ENCODE measurements around the gene GALNT17.
"Not testable (repeated sequence)": the region's sequence is repeated elsewhere in the genome, so short reads cannot be mapped to it uniquely, and the experiment has no call there.

Gene GALNT17

GRCh38 chr7:71191771-71192170 lies 59.8 kb downstream of the GALNT17 start:
- TF ChIP-seq, protein P1, sequence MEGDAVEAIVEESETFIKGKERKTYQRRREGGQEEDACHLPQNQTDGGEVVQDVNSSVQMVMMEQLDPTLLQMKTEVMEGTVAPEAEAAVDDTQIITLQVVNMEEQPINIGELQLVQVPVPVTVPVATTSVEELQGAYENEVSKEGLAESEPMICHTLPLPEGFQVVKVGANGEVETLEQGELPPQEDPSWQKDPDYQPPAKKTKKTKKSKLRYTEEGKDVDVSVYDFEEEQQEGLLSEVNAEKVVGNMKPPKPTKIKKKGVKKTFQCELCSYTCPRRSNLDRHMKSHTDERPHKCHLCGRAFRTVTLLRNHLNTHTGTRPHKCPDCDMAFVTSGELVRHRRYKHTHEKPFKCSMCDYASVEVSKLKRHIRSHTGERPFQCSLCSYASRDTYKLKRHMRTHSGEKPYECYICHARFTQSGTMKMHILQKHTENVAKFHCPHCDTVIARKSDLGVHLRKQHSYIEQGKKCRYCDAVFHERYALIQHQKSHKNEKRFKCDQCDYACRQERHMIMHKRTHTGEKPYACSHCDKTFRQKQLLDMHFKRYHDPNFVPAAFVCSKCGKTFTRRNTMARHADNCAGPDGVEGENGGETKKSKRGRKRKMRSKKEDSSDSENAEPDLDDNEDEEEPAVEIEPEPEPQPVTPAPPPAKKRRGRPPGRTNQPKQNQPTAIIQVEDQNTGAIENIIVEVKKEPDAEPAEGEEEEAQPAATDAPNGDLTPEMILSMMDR (conservative IDR thresholded peaks at IDR 0.05): no peak
- no peak overlapping the region for H3K27ac ChIP-seq

DNA sequence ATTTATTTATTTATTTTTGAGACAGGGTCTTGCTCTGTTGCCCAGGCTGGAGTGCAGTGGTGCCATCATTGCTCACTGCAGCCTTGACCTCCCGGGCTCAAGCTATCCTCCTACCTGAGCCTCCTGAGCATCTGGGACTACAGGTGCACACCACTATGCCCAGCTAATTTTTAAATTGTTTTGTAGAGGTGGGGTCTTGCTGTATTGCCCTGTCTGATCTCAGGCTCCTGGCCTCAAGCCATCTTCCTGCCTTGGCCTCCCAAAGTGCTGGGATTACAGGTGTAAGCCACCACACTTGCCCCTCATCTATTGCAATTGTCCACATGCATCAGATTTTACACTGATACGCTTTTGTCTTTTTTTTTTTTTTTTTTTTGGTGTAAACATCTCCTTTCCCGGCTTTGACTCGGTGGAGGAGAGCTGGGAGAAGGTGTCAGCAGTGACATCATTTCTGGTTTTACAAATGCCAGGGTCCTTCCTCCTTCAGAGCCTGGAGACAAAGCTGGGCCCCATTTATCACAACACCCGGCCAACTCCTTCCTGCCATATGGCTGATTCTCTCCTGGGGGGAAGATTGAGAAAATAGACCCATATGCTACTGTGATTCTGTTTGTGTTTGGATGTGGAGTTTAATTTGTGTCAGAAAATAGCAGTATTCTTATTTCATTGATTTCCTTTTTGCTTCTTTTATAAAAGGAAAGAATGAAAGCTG lies 61.3 kb downstream of the GALNT17 start:
- no peak overlapping the region for H3K27ac ChIP-seq
- TF ChIP-seq, protein P1 (conservative IDR thresholded peaks at IDR 0.05): no peak

GRCh38 chr7:71198391-71198790 lies 66.4 kb downstream of the GALNT17 start:
- no peak overlapping the region for H3K27ac ChIP-seq
- TF ChIP-seq, protein P1 (conservative IDR thresholded peaks at IDR 0.05): no peak

DNA sequence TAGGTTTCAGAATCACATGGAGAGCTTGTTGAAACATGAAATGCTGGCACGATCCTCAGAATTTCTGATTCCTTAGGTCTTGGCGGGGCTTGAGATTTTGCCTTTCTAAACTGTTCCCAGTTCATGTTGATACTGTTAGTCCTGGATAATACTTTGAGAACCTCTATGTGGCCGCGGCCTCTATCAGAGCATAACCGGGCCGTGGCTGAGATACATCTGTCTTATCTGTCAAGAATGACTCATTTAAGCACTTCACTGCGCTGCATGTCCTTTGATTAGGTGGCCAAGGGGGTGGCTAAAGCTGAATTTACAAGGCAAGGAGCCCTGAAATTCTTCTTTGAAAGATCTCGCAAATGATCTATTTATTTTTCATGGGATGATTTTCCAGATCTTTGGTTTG lies 66.9 kb downstream of the GALNT17 start:
- no peak overlapping the region for H3K27ac ChIP-seq
- TF ChIP-seq, protein P1 (conservative IDR thresholded peaks at IDR 0.05): no peak

GRCh38 chr7:71206184-71206583 lies 74.2 kb downstream of the GALNT17 start:
- TF ChIP-seq, protein P1 (conservative IDR thresholded peaks at IDR 0.05): no peak
- H3K27ac ChIP-seq: no peak overlapping the region

DNA sequence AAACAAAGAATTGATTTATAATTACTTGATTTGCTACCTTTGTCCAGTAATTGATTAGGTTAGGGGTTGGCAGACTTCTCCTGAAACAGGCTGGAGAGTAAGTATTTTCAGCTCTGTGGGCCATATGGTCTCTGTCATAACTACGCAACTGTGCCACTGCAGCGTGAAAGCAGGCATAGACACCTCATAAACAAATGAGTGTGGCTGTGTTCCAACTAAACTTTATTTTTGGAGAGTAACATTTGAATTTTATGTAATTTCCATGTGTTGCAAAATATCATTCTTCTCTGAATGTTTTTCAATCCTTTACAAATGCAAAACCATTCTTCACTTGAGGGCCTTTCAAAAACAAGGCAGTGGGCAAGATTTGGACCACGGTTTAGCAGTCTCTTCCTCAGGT lies 76.9 kb downstream of the GALNT17 start:
- no peak overlapping the region for H3K27ac ChIP-seq
- TF ChIP-seq, protein P1 (conservative IDR thresholded peaks at IDR 0.05): no peak

GRCh38 chr7:71209484-71209883 lies 77.5 kb downstream of the GALNT17 start:
- not testable (repeated sequence) for H3K27ac ChIP-seq

DNA sequence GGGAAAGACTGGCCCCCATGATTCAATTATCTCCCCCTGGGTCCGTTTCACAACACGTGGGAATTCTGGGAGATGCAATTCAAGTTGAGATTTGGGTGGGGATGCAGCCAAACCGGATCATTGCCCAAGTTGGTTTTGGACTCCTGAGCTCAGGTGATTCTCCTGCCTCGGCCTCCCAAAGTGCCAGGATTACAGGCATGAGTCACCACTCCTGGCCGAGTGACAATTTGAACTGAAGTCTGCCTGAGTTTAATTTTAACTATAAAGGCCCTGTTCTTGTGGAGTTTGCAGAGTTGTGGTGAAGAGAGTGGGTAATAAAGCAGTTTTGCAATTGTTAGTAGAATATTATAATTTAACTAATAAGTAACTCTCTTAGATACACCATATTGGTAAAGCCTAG lies 78.3 kb downstream of the GALNT17 start:
- TF ChIP-seq, protein P1 (conservative IDR thresholded peaks at IDR 0.05): no peak
- no peak overlapping the region for H3K27ac ChIP-seq

- H3K27ac ChIP-seq: not testable (repeated sequence)
These were observed 80.5 kb downstream of the GALNT17 start for GRCh38 chr7:71212433-71212832.
